ENCODE results near the gene ANKRD42.
"Not testable (repeated sequence)": the region's sequence is repeated elsewhere in the genome, so short reads cannot be mapped to it uniquely, and the experiment has no call there.

The ANKRD42 gene

GRCh38 chr11:83174008-83174407 is 19.5 kb upstream of the ANKRD42 start:
- FAIRE-seq = no peak

DNA sequence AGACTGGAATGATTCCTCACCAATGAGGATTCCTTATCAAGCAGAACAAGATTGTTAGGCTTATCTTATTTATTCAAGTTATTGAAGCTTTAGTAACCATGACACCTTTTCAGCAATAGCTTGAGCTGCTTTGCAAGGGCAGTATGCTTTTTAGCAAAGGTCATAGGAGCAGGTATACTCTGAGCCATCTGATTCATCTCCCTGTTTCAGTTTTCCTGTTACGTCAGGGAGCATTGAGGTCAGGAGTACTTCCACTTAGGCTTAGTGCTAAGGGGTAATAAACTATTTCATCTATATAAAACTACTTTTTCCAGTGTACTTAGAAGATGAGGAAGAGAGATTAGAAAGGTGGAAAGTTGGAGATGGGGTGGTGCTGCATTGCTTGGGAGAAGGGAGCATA is 17.7 kb upstream of the ANKRD42 start:
- no peak for FAIRE-seq

DNA sequence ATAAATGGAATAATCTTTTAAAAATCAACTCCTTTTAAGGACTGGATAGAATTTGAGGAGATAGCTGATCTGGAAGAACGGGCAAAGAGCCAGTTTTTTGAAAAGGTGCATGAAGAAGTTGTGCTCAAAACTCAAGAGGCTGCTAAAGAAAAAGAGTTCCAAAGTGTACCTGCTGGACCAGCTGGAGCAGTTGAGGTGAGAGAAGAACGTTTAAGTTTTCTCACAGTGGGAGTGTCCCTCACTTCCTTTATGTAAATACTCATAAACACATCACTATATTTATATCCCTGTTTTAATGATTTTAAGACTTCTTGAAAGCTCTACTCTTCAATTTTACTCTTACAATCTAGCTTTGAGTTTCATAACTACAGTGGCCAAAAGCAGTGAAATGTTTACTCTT is 11.7 kb upstream of the ANKRD42 start:
- no peak for FAIRE-seq

DNA sequence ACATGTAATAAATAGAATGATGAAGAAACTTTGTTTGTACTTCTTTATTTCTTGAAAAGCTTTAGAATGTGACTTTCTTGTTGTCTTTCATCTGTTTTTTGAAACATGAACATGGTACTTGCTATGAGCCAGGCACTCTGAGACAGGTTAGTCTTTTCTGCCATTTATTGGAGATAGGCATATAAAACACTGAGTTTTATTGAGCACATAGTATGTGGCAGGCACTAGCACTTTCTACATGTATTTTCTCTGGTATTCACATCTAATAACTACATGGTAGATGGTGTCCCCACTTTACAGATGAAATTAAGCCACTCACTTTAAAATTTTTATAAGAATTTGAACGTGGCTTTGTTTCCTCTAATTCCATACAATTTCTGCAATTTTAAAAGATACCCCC is 7.7 kb upstream of the ANKRD42 start:
- no peak for FAIRE-seq

- no peak for FAIRE-seq
These were observed 6.0 kb upstream of the ANKRD42 start for GRCh38 chr11:83187465-83187864.

- no peak for FAIRE-seq
These were observed 2.0 kb upstream of the ANKRD42 start for GRCh38 chr11:83191491-83191890.

- no peak for FAIRE-seq
These were observed 1.5 kb upstream of the ANKRD42 start for GRCh38 chr11:83191986-83192385.

GRCh38 chr11:83192606-83193245 is 786 bp upstream of the ANKRD42 start:
- no peak for FAIRE-seq

DNA sequence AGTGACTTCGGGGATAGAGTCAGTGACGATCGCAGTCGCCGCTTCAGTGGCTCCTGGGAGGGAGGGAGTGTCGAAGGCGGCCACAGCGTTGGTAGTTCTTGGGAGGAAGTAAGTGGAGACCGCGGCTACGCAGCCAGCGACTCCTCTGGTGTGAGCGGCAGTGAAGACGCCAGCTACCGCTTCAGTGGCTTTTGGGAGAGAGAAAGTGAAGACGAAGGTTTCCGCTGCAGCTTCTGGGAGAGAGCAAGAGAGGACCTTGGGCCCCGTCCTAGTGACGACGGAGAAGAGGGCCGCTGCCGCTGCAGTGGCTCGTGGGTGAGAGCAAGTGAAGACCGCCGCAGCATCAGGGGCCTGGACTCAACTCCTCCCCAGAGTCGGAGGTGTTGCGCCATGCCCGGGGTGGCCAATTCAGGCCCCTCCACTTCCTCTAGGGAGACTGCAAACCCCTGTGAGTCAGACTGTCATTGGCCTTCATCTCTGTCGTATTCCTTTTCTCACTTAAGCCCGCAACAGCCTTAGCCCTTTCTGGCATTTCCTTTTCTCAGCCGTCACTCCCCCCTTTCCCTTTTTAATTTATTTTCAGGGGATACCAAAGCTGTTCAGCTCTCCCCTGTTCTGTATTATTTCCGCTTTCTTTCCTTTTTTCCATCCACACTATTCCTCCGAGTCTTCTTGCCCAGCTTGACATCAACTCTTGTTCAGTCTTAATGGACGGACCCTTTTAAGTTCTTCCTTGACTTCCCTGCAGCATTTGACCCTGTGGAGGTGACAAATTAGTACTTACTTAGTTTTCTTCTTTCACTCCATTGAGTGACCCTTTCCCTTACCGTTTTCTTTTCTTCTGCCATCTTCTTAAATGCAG is 1.0 kb downstream of the ANKRD42 start:
- FAIRE-seq = no peak

- no peak for FAIRE-seq
These were observed 1.6 kb downstream of the ANKRD42 start for GRCh38 chr11:83195143-83195466.

- FAIRE-seq = no peak
These were observed 2.1 kb downstream of the ANKRD42 start for GRCh38 chr11:83195649-83196048.

DNA sequence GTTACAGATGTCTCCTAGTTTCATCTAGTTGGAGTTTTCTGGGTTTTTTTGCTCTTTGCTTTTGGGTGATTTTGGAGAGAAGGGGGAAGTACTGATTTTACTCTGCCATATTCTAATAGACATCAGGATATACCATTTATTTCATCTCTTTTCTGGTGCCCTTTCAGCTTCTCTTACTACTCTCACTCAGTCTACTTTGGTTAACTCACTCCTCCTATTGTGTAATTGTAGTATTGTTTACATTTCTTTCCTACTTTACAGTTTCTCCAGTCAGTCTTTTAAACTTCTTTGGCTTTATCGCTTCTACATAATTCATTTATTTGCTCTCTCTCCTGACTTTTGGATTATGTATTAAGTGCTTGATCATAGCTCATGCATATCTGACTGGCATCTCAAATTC is 6.5 kb downstream of the ANKRD42 start:
- no peak for FAIRE-seq

DNA sequence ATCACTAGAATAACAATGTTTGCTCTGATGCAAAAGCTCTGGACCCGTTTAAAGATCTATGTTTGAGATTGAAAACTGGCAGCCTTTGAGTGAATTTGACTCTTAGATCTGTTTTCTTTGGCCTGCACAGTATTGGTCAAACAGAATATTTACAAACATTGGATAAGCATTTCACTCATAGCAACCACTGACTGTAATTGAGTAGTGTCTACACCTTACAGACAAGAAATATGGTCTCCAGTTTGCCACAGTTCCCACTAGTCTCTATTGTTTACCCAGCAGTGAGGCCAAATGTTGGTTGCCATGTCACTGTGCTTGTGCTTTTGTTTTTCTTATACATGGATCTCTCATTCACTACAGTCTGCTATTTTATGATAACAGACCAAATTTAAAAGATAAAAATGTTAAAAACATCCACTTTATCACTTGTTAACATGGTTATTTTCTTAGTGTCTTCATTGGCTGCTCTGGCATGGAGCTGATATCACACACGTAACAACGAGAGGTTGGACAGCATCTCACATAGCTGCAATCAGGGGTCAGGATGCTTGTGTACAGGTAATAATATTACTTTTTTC is 12.2 kb downstream of the ANKRD42 start:
- no peak for FAIRE-seq

- FAIRE-seq = no peak
These were observed 12.7 kb downstream of the ANKRD42 start for GRCh38 chr11:83206221-83206620.

DNA sequence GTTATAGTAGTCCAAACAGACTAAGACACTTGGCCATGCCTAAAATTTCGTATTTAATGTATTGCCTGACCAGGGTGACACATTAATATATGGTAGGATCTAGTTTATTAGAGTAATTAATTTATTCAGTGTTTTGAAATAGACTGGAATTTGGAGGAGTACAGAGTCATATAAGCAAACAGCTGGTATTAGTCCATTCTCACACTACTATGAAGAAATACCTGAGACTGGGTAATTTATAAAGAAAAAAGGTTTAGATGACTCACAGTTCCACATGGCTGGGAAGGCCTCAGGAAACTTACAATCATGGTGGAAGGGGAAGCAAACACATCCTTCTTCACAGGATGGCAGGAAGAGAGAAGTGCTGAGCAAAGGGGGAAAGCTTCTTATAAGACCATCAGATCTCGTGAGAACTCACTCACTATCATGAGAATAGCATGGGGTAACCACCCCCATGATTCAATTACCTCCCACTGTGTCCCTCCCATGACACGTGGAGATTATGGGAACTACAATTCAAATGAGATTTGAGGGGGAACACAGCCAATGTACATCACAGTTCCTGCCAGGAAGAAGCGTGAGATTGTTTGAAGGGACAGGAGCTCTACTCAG is 13.4 kb downstream of the ANKRD42 start:
- FAIRE-seq = not testable (repeated sequence)

DNA sequence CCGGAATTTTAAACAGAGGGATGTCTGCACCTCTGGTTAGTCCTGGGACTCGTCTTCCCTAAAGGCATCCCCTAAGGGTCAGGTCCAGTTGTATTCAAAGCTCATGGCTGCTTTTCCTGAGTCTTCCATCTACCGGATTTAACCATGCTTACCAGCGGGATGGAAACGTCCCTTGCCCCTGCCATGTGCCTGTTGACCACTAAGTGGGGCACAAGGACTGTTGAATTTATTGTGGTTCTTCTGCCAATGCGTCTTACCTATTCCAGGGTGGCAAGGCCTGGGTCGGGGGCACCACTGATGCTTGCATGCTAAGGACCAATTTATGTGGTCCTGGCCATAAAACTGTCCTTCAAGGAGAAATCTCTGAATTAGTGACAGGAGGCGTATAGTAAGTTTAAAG is 25.6 kb downstream of the ANKRD42 start:
- FAIRE-seq = no peak

GRCh38 chr11:83220260-83220659 is 26.7 kb downstream of the ANKRD42 start:
- FAIRE-seq = no peak

DNA sequence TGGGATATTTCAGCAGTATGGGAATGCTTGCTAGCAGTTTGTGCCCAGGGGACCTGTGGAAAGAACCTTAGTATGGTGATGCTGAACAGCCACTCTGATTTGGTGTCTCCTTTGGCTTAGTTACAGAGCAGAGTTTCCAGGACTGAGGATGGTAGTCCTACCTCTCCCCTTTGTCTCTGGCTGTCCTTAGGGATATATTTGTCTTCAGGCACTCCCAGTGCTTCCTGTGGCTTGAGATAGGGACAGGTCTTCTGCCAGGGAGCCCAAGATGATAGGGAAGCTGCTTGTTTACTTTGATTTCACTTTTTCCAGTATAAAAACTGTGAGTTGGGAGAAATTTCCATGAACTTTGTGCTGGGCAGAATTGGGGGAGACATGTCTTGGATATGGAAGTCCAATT is 28.2 kb downstream of the ANKRD42 start:
- FAIRE-seq = no peak

DNA sequence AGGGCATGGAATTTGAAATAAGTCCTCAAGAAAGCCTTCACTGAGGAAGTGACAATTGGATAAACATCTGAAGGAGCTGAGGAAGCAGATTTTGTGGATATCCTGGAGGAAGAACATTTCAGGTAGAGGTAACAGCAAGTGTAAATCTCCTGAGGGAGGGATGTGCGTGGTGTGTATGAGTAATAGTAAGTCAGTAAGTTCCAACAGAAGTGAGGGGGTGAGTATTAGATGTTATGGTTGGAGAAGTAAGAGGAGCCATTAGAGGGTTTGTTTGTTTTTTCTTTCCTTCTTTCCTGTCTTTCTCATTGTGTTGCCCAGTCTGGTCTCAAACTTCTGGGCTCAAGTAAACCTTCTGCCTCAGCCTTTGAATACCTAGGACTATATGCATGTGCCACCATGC is 29.0 kb downstream of the ANKRD42 start:
- FAIRE-seq = no peak

DNA sequence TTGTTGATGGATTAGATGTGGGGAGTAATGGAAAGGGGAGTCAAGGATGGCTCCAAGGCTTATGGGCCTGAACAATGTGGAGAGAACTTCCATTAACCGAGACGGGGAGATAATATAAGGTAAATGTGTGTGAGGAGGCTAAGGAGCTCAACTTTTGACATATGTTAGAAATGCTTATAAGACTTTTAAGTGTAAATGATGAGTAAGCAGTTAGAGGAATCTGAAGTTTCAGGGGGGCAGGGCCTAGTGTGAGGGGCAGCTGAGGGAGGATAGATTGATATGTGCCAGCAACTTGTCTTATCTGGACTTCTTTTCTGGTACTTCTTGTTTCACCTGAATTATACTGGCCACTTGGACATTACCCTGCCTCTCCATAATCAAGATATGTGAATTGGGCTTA is 29.9 kb downstream of the ANKRD42 start:
- FAIRE-seq = no peak

- no peak for FAIRE-seq
These were observed 42.3 kb downstream of the ANKRD42 start for GRCh38 chr11:83235825-83236224.

- no peak for FAIRE-seq
These were observed 44.6 kb downstream of the ANKRD42 start for GRCh38 chr11:83238111-83238510.

GRCh38 chr11:83241291-83241946 is 47.9 kb downstream of the ANKRD42 start:
- peak; percentile 67 for FAIRE-seq

Measured in G401.6 (cell line).